ENCODE measurements around the gene UBXN10.

Gene UBXN10

GRCh38 chr1:20147846-20148570 lies 37.9 kb upstream of the UBXN10 start:
- TF ChIP-seq CTCF (IDR thresholded peaks at IDR 0.05; ENCODE audit: low read depth, low read length): no peak
- DNase-seq (ENCODE audit: low read depth in 2 of 2): no peak
- H3K4me3 ChIP-seq (replicated peaks in 1 of 2; ENCODE audit: low read depth in 2 of 2, low read length in 2 of 2): no peak overlapping the region

- DNase-seq (ENCODE audit: low read depth in 2 of 2): no peak
- H3K4me3 ChIP-seq (replicated peaks in 1 of 2; ENCODE audit: low read depth in 2 of 2, low read length in 2 of 2): no peak overlapping the region
- no peak for TF ChIP-seq CTCF (IDR thresholded peaks at IDR 0.05; ENCODE audit: low read depth, low read length)
Observed at GRCh38 chr1:20148571-20149500, 37.1 kb upstream of the UBXN10 start.

GRCh38 chr1:20149601-20150325 lies 36.1 kb upstream of the UBXN10 start:
- no peak overlapping the region for H3K4me3 ChIP-seq (replicated peaks in 1 of 2; ENCODE audit: low read depth in 2 of 2, low read length in 2 of 2)
- TF ChIP-seq CTCF (IDR thresholded peaks at IDR 0.05; ENCODE audit: low read depth, low read length): no peak
- DNase-seq (ENCODE audit: low read depth in 2 of 2): no peak

GRCh38 chr1:20150326-20150705 lies 35.6 kb upstream of the UBXN10 start:
- DNase-seq (ENCODE audit: low read depth in 2 of 2): no peak
- TF ChIP-seq CTCF (IDR thresholded peaks at IDR 0.05; ENCODE audit: low read depth, low read length): no peak
- H3K4me3 ChIP-seq (replicated peaks in 1 of 2; ENCODE audit: low read depth in 2 of 2, low read length in 2 of 2): no peak overlapping the region

GRCh38 chr1:20150969-20151368 lies 34.9 kb upstream of the UBXN10 start:
- TF ChIP-seq CTCF (IDR thresholded peaks at IDR 0.05; ENCODE audit: low read depth, low read length): no peak
- no peak for DNase-seq (ENCODE audit: low read depth in 2 of 2)
- no peak overlapping the region for H3K4me3 ChIP-seq (replicated peaks in 1 of 2; ENCODE audit: low read depth in 2 of 2, low read length in 2 of 2)

- TF ChIP-seq CTCF (IDR thresholded peaks at IDR 0.05; ENCODE audit: low read depth, low read length): peak; percentile 86
- peak overlapping the region; percentile 39 to 46 for H3K4me3 ChIP-seq (replicated peaks in 1 of 2; ENCODE audit: low read depth in 2 of 2, low read length in 2 of 2)
- DNase-seq (ENCODE audit: low read depth in 2 of 2): peak; percentile 78 to 86
Observed at GRCh38 chr1:20151906-20152598, 33.8 kb upstream of the UBXN10 start.

Measured in cardiac fibroblast (primary cell).